ENCODE measurements around the gene GANAB. TPM values are rescaled to one million over a fixed set of nuclear protein-coding genes. Genes with fewer than 3 reads are reported as not detected.
A peak's percentile ranks its signal among the peaks of the same experiment; 100 is the strongest.

GANAB gene
- total and polyA plus RNA-seq, 9 donors = 92.8 to 226 (median 175) TPM

GRCh38 chr11:62669420-62670161 lies 23.2 kb upstream of the GANAB start:
- 78% methylated on average over 1 of the region's 4 CpGs for WGBS (ENCODE audit: insufficient coverage)
- no peak overlapping the region for H3K27ac ChIP-seq (ENCODE audit: low read length)
- peaks cover 39% of the 10 kb centered on the region for H3K4me1 ChIP-seq (ENCODE audit: control insufficient read depth, insufficient read depth, low read length)

GRCh38 chr11:62667460-62667859 lies 21.0 kb upstream of the GANAB start:
- Histone ChIP-seq H3K36me3 (ENCODE audit: control insufficient read depth, insufficient read depth, low read length) (peaks cover 23% of the 10 kb centered on the region), H3K4me3 (ENCODE audit: low read length) (no peak overlapping the region), H3K4me1 (ENCODE audit: control insufficient read depth, insufficient read depth, low read length) (peaks cover 32% of the 10 kb centered on the region), H3K9me3 (replicated peaks; ENCODE audit: control insufficient read depth, low read depth, low read length) (no peaks in the 10 kb centered on the region), H3K27me3 (ENCODE audit: control insufficient read depth, insufficient read depth, low read length) (no peaks in the 10 kb centered on the region), H3K27ac (ENCODE audit: low read length) (no peak overlapping the region)
- DNase-seq = no peak
- WGBS (ENCODE audit: insufficient coverage) = no CpG with 5 or more reads among the region's 2 CpGs

More at GRCh38 chr11:62669420-62670161, 23.2 kb upstream of the GANAB start:
- H3K36me3 ChIP-seq (ENCODE audit: control insufficient read depth, insufficient read depth, low read length) = peaks cover 29% of the 10 kb centered on the region
- no peak for DNase-seq
- H3K9me3 ChIP-seq (replicated peaks; ENCODE audit: control insufficient read depth, low read depth, low read length) = no peaks in the 10 kb centered on the region
- H3K27me3 ChIP-seq (ENCODE audit: control insufficient read depth, insufficient read depth, low read length) = no peaks in the 10 kb centered on the region
- H3K4me3 ChIP-seq (ENCODE audit: low read length) = no peak overlapping the region

- 48% methylated on average over 8 of the region's 16 CpGs for WGBS (ENCODE audit: insufficient coverage)
- H3K27ac ChIP-seq (ENCODE audit: low read length) = peak overlapping the region; percentile 97
- no peak for DNase-seq
- H3K4me3 ChIP-seq (ENCODE audit: low read length) = peak overlapping the region; percentile 95
- H3K36me3 ChIP-seq (ENCODE audit: control insufficient read depth, insufficient read depth, low read length) = peaks cover 28% of the 10 kb centered on the region
- H3K4me1 ChIP-seq (ENCODE audit: control insufficient read depth, insufficient read depth, low read length) = peaks cover 28% of the 10 kb centered on the region
- H3K9me3 ChIP-seq (replicated peaks; ENCODE audit: control insufficient read depth, low read depth, low read length) = no peaks in the 10 kb centered on the region
- H3K27me3 ChIP-seq (ENCODE audit: control insufficient read depth, insufficient read depth, low read length) = no peaks in the 10 kb centered on the region
Observed at GRCh38 chr11:62666259-62666926, 20.0 kb upstream of the GANAB start.

GRCh38 chr11:62665599-62666258 lies 19.3 kb upstream of the GANAB start:
- Histone ChIP-seq H3K9me3 (replicated peaks; ENCODE audit: control insufficient read depth, low read depth, low read length) (no peaks in the 10 kb centered on the region), H3K36me3 (ENCODE audit: control insufficient read depth, insufficient read depth, low read length) (peaks cover 28% of the 10 kb centered on the region), H3K27ac (ENCODE audit: low read length) (peak overlapping the region; percentile 97), H3K4me3 (ENCODE audit: low read length) (peak overlapping the region; percentile 95), H3K4me1 (ENCODE audit: control insufficient read depth, insufficient read depth, low read length) (peaks cover 25% of the 10 kb centered on the region), H3K27me3 (ENCODE audit: control insufficient read depth, insufficient read depth, low read length) (no peaks in the 10 kb centered on the region)
- DNase-seq = no peak
- WGBS (ENCODE audit: insufficient coverage) = 2% methylated on average over 37 of the region's 39 CpGs

- DNase-seq = peak; percentile 98
- Histone ChIP-seq H3K27ac (ENCODE audit: low read length) (peak within 1 kb of the TSS; percentile 97), H3K4me3 (ENCODE audit: low read length) (peak within 1 kb of the TSS; percentile 95), H3K36me3 (ENCODE audit: control insufficient read depth, insufficient read depth, low read length) (peaks cover 28% of the 10 kb centered on the region), H3K9me3 (replicated peaks; ENCODE audit: control insufficient read depth, low read depth, low read length) (no peaks in the 10 kb centered on the region), H3K27me3 (ENCODE audit: control insufficient read depth, insufficient read depth, low read length) (no peaks in the 10 kb centered on the region), H3K4me1 (ENCODE audit: control insufficient read depth, insufficient read depth, low read length) (peaks cover 24% of the 10 kb centered on the region)
- under 1% methylated on average over 43 of the region's 47 CpGs for WGBS (ENCODE audit: insufficient coverage)
Observed at GRCh38 chr11:62665075-62665598, 18.7 kb upstream of the GANAB start, which contains the start of the genes C11orf98 and CSKMT. Gene C11orf98 (minus strand): TSS chr11:62665210. CDS start chr11:62665169, 41 bp downstream. Gene CSKMT (plus strand): TSS chr11:62665312. CDS start chr11:62665880, 568 bp downstream.

GRCh38 chr11:62664405-62665074 lies 18.1 kb upstream of the GANAB start:
- no peak for DNase-seq
- Histone ChIP-seq H3K27me3 (ENCODE audit: control insufficient read depth, insufficient read depth, low read length) (no peaks in the 10 kb centered on the region), H3K4me3 (ENCODE audit: low read length) (peak overlapping the region; percentile 95), H3K36me3 (ENCODE audit: control insufficient read depth, insufficient read depth, low read length) (peaks cover 28% of the 10 kb centered on the region), H3K9me3 (replicated peaks; ENCODE audit: control insufficient read depth, low read depth, low read length) (no peaks in the 10 kb centered on the region), H3K4me1 (ENCODE audit: control insufficient read depth, insufficient read depth, low read length) (peaks cover 18% of the 10 kb centered on the region), H3K27ac (ENCODE audit: low read length) (peak overlapping the region; percentile 97)
- WGBS (ENCODE audit: insufficient coverage) = 2% methylated on average over 34 of the region's 36 CpGs

GRCh38 chr11:62656796-62657429 lies 10.5 kb upstream of the GANAB start:
- no peak overlapping the region for H3K4me3 ChIP-seq (ENCODE audit: low read length)
- no peaks in the 10 kb centered on the region for H3K36me3 ChIP-seq (ENCODE audit: control insufficient read depth, insufficient read depth, low read length)
- no peaks in the 10 kb centered on the region for H3K27me3 ChIP-seq (ENCODE audit: control insufficient read depth, insufficient read depth, low read length)
- no peaks in the 10 kb centered on the region for H3K9me3 ChIP-seq (replicated peaks; ENCODE audit: control insufficient read depth, low read depth, low read length)
- peaks cover 8% of the 10 kb centered on the region for H3K4me1 ChIP-seq (ENCODE audit: control insufficient read depth, insufficient read depth, low read length)
- no CpG with 5 or more reads among the region's 5 CpGs for WGBS (ENCODE audit: insufficient coverage)
- no peak overlapping the region for H3K27ac ChIP-seq (ENCODE audit: low read length)
- no peak for DNase-seq

GRCh38 chr11:62654297-62654696 lies 7.9 kb upstream of the GANAB start:
- Histone ChIP-seq H3K4me3 (ENCODE audit: low read length) (no peak overlapping the region), H3K4me1 (ENCODE audit: control insufficient read depth, insufficient read depth, low read length) (peaks cover 14% of the 10 kb centered on the region), H3K27me3 (ENCODE audit: control insufficient read depth, insufficient read depth, low read length) (no peaks in the 10 kb centered on the region), H3K27ac (ENCODE audit: low read length) (no peak overlapping the region), H3K9me3 (replicated peaks; ENCODE audit: control insufficient read depth, low read depth, low read length) (no peaks in the 10 kb centered on the region), H3K36me3 (ENCODE audit: control insufficient read depth, insufficient read depth, low read length) (peaks cover 6% of the 10 kb centered on the region)
- no CpG with 5 or more reads among the region's 11 CpGs for WGBS (ENCODE audit: insufficient coverage)
- no peak for DNase-seq

GRCh38 chr11:62652161-62653006 lies 6.0 kb upstream of the GANAB start:
- no peaks in the 10 kb centered on the region for H3K9me3 ChIP-seq (replicated peaks; ENCODE audit: control insufficient read depth, low read depth, low read length)
- H3K27me3 ChIP-seq (ENCODE audit: control insufficient read depth, insufficient read depth, low read length) = no peaks in the 10 kb centered on the region
- no peak for DNase-seq
- peak overlapping the region; percentile 91 for H3K27ac ChIP-seq (ENCODE audit: low read length)
- 2% methylated on average over 7 of the region's 16 CpGs for WGBS (ENCODE audit: insufficient coverage)
- peaks cover 25% of the 10 kb centered on the region for H3K36me3 ChIP-seq (ENCODE audit: control insufficient read depth, insufficient read depth, low read length)
- H3K4me3 ChIP-seq (ENCODE audit: low read length) = peak overlapping the region; percentile 95
- H3K4me1 ChIP-seq (ENCODE audit: control insufficient read depth, insufficient read depth, low read length) = peaks cover 15% of the 10 kb centered on the region

Measured in muscle of leg (tissue), 11 donors.